IMR-90 (cell line): ENCODE measurements around the gene SSBP3. TPM values are rescaled to one million over a fixed set of nuclear protein-coding genes. Genes with fewer than 3 reads are reported as not detected.

Source experiments
- ATAC-seq: fragments of 200-7000 bp; cut with Tn5 transposase; 2 replicates; pipeline ENCODE4 v1.9.1; 2020; ENCODE audit warnings: low read depth, mild to moderate bottlenecking, moderate library complexity
- BruUV-seq: library from RNA; stranded (reverse); fragments of 400-500 nt; replicated peaks from 2 replicates; lab custom pipeline; 2021; lab: Mats Ljungman, UMichigan
- CTCF ChIA-PET: fragments of 300-600 bp; formaldehyde crosslinking; extraction: SDS; loops from one replicate; lab custom pipeline; 2021; ENCODE audit warnings: antibody characterized with exemption; lab: Yijun Ruan, JAX
- POLR2A ChIA-PET: fragments of 300-600 bp; sonication (Branson Sonifier 250); formaldehyde crosslinking; loops from one replicate; lab custom pipeline; 2022; ENCODE audit warnings: antibody characterized with exemption; ENCODE audit not compliant: unreplicated experiment; lab: Charles Lee
- DNase-seq: peaks from one replicate; pipeline ENCODE4 v3.0.0; 2013
- H2AFZ ChIP-seq: replicated peaks from 2 replicates; pipeline ENCODE3; 2013; ENCODE audit warnings: low read length, mild to moderate bottlenecking; ENCODE audit not compliant: poor library complexity
- H2AK5ac ChIP-seq: 2 replicates; pipeline ENCODE4 v1.6.1; 2013; ENCODE audit warnings: low read depth, low read length, inconsistent platforms
- H2AK9ac ChIP-seq: replicated peaks from 2 replicates; pipeline ENCODE3; 2013; ENCODE audit warnings: mild to moderate bottlenecking, low read depth, low read length, moderate library complexity; ENCODE audit not compliant: poor library complexity
- H2BK120ac ChIP-seq: 2 replicates; pipeline ENCODE4 v1.6.1; 2013; ENCODE audit warnings: low read depth, low read length, inconsistent platforms
- H2BK15ac ChIP-seq: 3 replicates; pipeline ENCODE4 v1.6.1; 2013; ENCODE audit warnings: low read depth, low read length, inconsistent platforms
- H2BK20ac ChIP-seq: 2 replicates; pipeline ENCODE4 v1.6.1; 2013; ENCODE audit warnings: low read depth, mild to moderate bottlenecking, inconsistent platforms, low read length, moderate library complexity
- H2BK5ac ChIP-seq: 2 replicates; pipeline ENCODE4 v1.6.1; 2013; ENCODE audit warnings: mild to moderate bottlenecking, low read depth, low read length, inconsistent platforms; ENCODE audit not compliant: poor library complexity, severe bottlenecking
- H3K14ac ChIP-seq: replicated peaks from 2 replicates; pipeline ENCODE4 v1.6.1; 2013; ENCODE audit warnings: low read depth, low read length, inconsistent platforms
- H3K18ac ChIP-seq: 2 replicates; pipeline ENCODE4 v1.6.1; 2013; ENCODE audit warnings: low read depth, low read length, control low read depth
- H3K23ac ChIP-seq: 2 replicates; pipeline ENCODE4 v1.6.1; 2013; ENCODE audit warnings: low read depth, low read length, inconsistent platforms
- H3K27ac ChIP-seq: 2 replicates; pipeline ENCODE4 v1.5.1; 2013; ENCODE audit warnings: mild to moderate bottlenecking, control low read depth, low read length; ENCODE audit not compliant: insufficient read depth
- H3K27me3 ChIP-seq: 2 replicates; pipeline ENCODE4 v1.6.1; 2013; ENCODE audit warnings: low read length; ENCODE audit not compliant: control insufficient read depth, insufficient read depth
- H3K36me3 ChIP-seq: 2 replicates; pipeline ENCODE4 v1.6.1; 2013; ENCODE audit warnings: low read length, mixed read lengths; ENCODE audit not compliant: control insufficient read depth, insufficient read depth
- H3K4ac ChIP-seq: 2 replicates; pipeline ENCODE4 v1.6.1; 2013; ENCODE audit warnings: low read depth, low read length, inconsistent platforms
- H3K4me1 ChIP-seq: 2 replicates; pipeline ENCODE4 v1.6.1; 2013; ENCODE audit warnings: low read length, mixed read lengths; ENCODE audit not compliant: control insufficient read depth, insufficient read depth
- H3K4me2 ChIP-seq: 2 replicates; pipeline ENCODE4 v1.6.1; 2013; ENCODE audit warnings: low read depth, mild to moderate bottlenecking, control low read depth, low read length, moderate library complexity
- H3K4me3 ChIP-seq: 2 replicates; pipeline ENCODE4 v1.5.1; 2013; ENCODE audit warnings: low read depth, mild to moderate bottlenecking, control low read depth, low read length, moderate library complexity; ENCODE audit not compliant: insufficient read depth
- H3K56ac ChIP-seq: 2 replicates; pipeline ENCODE4 v1.6.1; 2013; ENCODE audit warnings: low read length, inconsistent platforms; ENCODE audit not compliant: insufficient read depth; ENCODE audit errors: extremely low read depth
- H3K79me1 ChIP-seq, 2 experiments: 2 replicates each; pipeline ENCODE4 v1.6.1; 2013; ENCODE audit warnings: low read length in 2 of 2, inconsistent platforms in 1 of 2, low read depth in 1 of 2
- H3K9ac ChIP-seq: 2 replicates; pipeline ENCODE4 v1.6.1; 2013; ENCODE audit warnings: low read depth, low read length, control low read depth
- H3K9me1 ChIP-seq: 2 replicates; pipeline ENCODE4 v1.6.1; 2013; ENCODE audit warnings: low read length, inconsistent platforms; ENCODE audit not compliant: insufficient read depth
- H3K9me3 ChIP-seq: 2 replicates; pipeline ENCODE4 v1.6.1; 2013; ENCODE audit warnings: low read length; ENCODE audit not compliant: control insufficient read depth, insufficient read depth
- H4K20me1 ChIP-seq: 2 replicates; pipeline ENCODE4 v1.6.1; 2013; ENCODE audit warnings: low read length, inconsistent platforms; ENCODE audit not compliant: insufficient read depth
- H4K5ac ChIP-seq: 2 replicates; pipeline ENCODE4 v1.6.1; 2013; ENCODE audit warnings: mild to moderate bottlenecking, low read depth, low read length, control low read depth
- H4K8ac ChIP-seq, 2 experiments: 2 replicates each; pipeline ENCODE4 v1.6.1; 2013; ENCODE audit warnings: low read depth in 2 of 2, low read length in 2 of 2, control low read depth in 1 of 2, inconsistent platforms in 1 of 2
- H4K91ac ChIP-seq: 2 replicates; pipeline ENCODE4 v1.6.1; 2013; ENCODE audit warnings: low read depth, low read length, inconsistent platforms; ENCODE audit not compliant: insufficient read depth
- BHLHE40 ChIP-seq: fragments of 150-350 bp; IDR thresholded peaks from 2 replicates; pipeline ENCODE4 v1.6.1; 2016; ENCODE audit warnings: mild to moderate bottlenecking, low read depth, low read length
- CHD1 ChIP-seq: IDR thresholded peaks from 2 replicates; pipeline ENCODE4 v1.6.1; 2012; ENCODE audit warnings: low read depth, low read length, improper control_type of control experiment
- CTCF ChIP-seq: conservative IDR thresholded peaks from 2 replicates; pipeline ENCODE4 v1.5.1; 2012; ENCODE audit warnings: mild to moderate bottlenecking, low read depth, low read length, improper control_type of control experiment
- FOS ChIP-seq: fragments of 150-350 bp; IDR thresholded peaks from 2 replicates; pipeline ENCODE4 v1.6.1; 2016; ENCODE audit warnings: low read depth, low read length
- RCOR1 ChIP-seq: IDR thresholded peaks from 2 replicates; pipeline ENCODE4 v1.6.1; 2012; ENCODE audit warnings: mild to moderate bottlenecking, low read length, improper control_type of control experiment; ENCODE audit not compliant: insufficient replicate concordance
- SMC3 ChIP-seq: fragments of 150-350 bp; IDR thresholded peaks from 2 replicates; pipeline ENCODE4 v1.6.1; 2016; ENCODE audit warnings: low read depth, mild to moderate bottlenecking, antibody characterized with exemption, low read length, moderate library complexity
- USF2 ChIP-seq: fragments of 150-350 bp; IDR thresholded peaks from 2 replicates; pipeline ENCODE4 v1.6.1; 2017; ENCODE audit warnings: mild to moderate bottlenecking, antibody characterized with exemption, low read length, low read depth
- WGBS, 2 experiments: methylation state at CpG; one replicate each; pipeline versions ENCODE4 v1.1.5 to v1.1.7; 2013; ENCODE audit warnings: missing lambda C conversion rate in 2 of 2; ENCODE audit not compliant: insufficient read length in 1 of 2; ENCODE audit errors: extremely low coverage in 2 of 2; 5-methylcytosine and 5-hydroxymethylcytosine counted together
- dilution Hi-C: fragments of 300-500 bp; cut with HindIII; formaldehyde crosslinking; loops from one replicate; pipeline ENCODE4 v1.14.3; 2018; ENCODE audit warnings: low sequenced_read_pairs; ENCODE audit not compliant: unreplicated experiment
- in situ Hi-C: fragments of 300-500 bp; cut with MboI; formaldehyde crosslinking; loops from 3 replicates; pipeline ENCODE4 v1.14.3; 2019; ENCODE audit warnings: low sequenced_read_pairs, inconsistent platforms, mixed read lengths
- intact Hi-C: fragments of 100-400 bp; cut with micrococcal nuclease; formaldehyde crosslinking; loops from 2 replicates; pipeline ENCODE4 v1.10.0; 2022
- polyA plus RNA-seq, 3 experiments: library from polyadenylated mRNA; depleted of rRNA; stranded (reverse); fragments of >200 nt; gene quantifications; 2 replicates each; pipeline ENCODE4 v1.2.3, GENCODE V29; 2012; ENCODE audit warnings: low replicate concordance in 1 of 3
- total RNA-seq: library from RNA; depleted of rRNA; stranded (reverse); fragments of >200 nt; gene quantifications from 2 replicates; pipeline ENCODE4 v1.2.3, GENCODE V29; 2012

The SSBP3 gene
- total and polyA plus RNA-seq, 2 of the 4 experiments (the other 2 are of a cell fraction), result 10.9 to 39.6 TPM

GRCh38 chr1:54338464-54338863, 67.7 kb downstream of the SSBP3 start:
- dilution Hi-C loops, result no loop called here
- peak overlapping the region; percentile 19; the same call in 1 of the 2 replicates for H3K23ac ChIP-seq

More at GRCh38 chr1:54338464-54338863, 67.7 kb downstream of the SSBP3 start:
- no peak overlapping the region for H3K9ac ChIP-seq
- H3K4me2 ChIP-seq, result no peak overlapping the region
- no peak overlapping the region for H2AK9ac ChIP-seq
- peak overlapping the region; percentile 22; the same call in 1 of the 2 replicates for H3K14ac ChIP-seq
- TF ChIP-seq SMC3 (no peak), BHLHE40 (no peak), CHD1 (no peak), FOS (no peak), CTCF (no peak), USF2 (no peak), RCOR1 (no peak)
- 0 out of 2 replicates have a peak overlapping the region, but pooled peaks have one; percentile 10 for H2BK20ac ChIP-seq
- H4K5ac ChIP-seq, result 0 out of 2 replicates have a peak overlapping the region, but pooled peaks have one; percentile 95
- peaks cover 29% of the 10 kb centered on the region for H3K4me1 ChIP-seq
- H3K4ac ChIP-seq, result peak overlapping the region; percentile 31
- CTCF ChIA-PET, result no interaction called here
- H2BK120ac ChIP-seq, result peak overlapping the region; percentile 39; the same call in 1 of the 2 replicates
- H3K18ac ChIP-seq, result no peak overlapping the region; the same call in 1 of the 2 replicates
- H2BK5ac ChIP-seq, result peak overlapping the region; percentile 44
- no peak for ATAC-seq
- peaks cover 40 to 64% of the 10 kb centered on the region in 2 experiments for H3K79me1 ChIP-seq
- POLR2A ChIA-PET, result no interaction called here
- no peak overlapping the region for H3K56ac ChIP-seq
- H3K36me3 ChIP-seq, result peaks cover 2% of the 10 kb centered on the region; the same call in 1 of the 2 replicates
- H4K8ac ChIP-seq, result peak overlapping the region; percentile 3 to 71; a peak in 3 of 4 replicates
- 0 out of 3 replicates have a peak overlapping the region, but pooled peaks have one; percentile 17 for H2BK15ac ChIP-seq
- H3K4me3 ChIP-seq, result no peak overlapping the region
- WGBS, 2 experiments, result 31% methylated on average over 3 of the region's 8 CpGs; no CpG with 5 or more reads in 1 of the 2 experiments
- peak overlapping the region; percentile 1; the same call in 1 of the 2 replicates for H3K27ac ChIP-seq
- H3K27me3 ChIP-seq, result no peaks in the 10 kb centered on the region
- in situ Hi-C loops (no loop called here), intact Hi-C loops (no loop called here)
- H3K9me1 ChIP-seq, result peaks cover 22% of the 10 kb centered on the region
- BruUV-seq, result no TSS peak
- H2AFZ ChIP-seq, result no peak overlapping the region
- no peaks in the 10 kb centered on the region for H3K9me3 ChIP-seq
- H2AK5ac ChIP-seq, result no peak overlapping the region; the same call in 1 of the 2 replicates
- DNase-seq, result peak; percentile 22
- H4K20me1 ChIP-seq, result peaks cover 9% of the 10 kb centered on the region; the same call in 1 of the 2 replicates
- peak overlapping the region; percentile 41; the same call in 1 of the 2 replicates for H4K91ac ChIP-seq
